Thyroid gland (tissue), 4 donors: Measurements from ENCODE around the gene PJVK.

ENCODE experiments used
- CTCF ChIP-seq, 6 experiments: fragments of 200-600 bp in 3 of 6; fragments of 450-650 bp in 3 of 6; sonication (generic) in 3 of 6; IDR thresholded peaks; one replicate each; pipeline ENCODE4 v1.5.1; 2016 to 2019; ENCODE audit warnings: antibody characterized with exemption in 6 of 6, mild to moderate bottlenecking in 2 of 6, inconsistent platforms in 1 of 6, moderate library complexity in 1 of 6
- POLR2A ChIP-seq, 2 donors: fragments of 450-650 bp; IDR thresholded peaks; one replicate each; pipeline ENCODE4 v1.6.1; 2017; ENCODE audit warnings: antibody characterized with exemption in 2 of 2, mild to moderate bottlenecking in 2 of 2, moderate library complexity in 1 of 2

GRCh38 chr2:178496049-178496448, 44.9 kb downstream of the PJVK start:
- TF ChIP-seq POLR2A (IDR thresholded peaks at IDR 0.05) (no peak), CTCF (IDR thresholded peaks at IDR 0.05) (no peak)
